Choroid plexus epithelial cell (primary cell): ENCODE results near the gene ST8SIA2.
"Not testable (repeated sequence)": the region's sequence is repeated elsewhere in the genome, so short reads cannot be mapped to it uniquely, and the experiment has no call there.

Experiments used
- DNase-seq: peaks from one replicate; pipeline ENCODE4 v3.0.0-alpha.2; 2010; ENCODE audit warnings: low read depth
- H3K4me3 ChIP-seq: 2 replicates; pipeline ENCODE4 v1.5.1; 2011; ENCODE audit warnings: low read depth, mild to moderate bottlenecking, control low read depth, low read length, moderate library complexity
- TF ChIP-seq, protein P1 (sequence below): conservative IDR thresholded peaks from 2 replicates; pipeline ENCODE4 v1.5.1; 2011; ENCODE audit warnings: low read depth, mild to moderate bottlenecking, control low read depth, inconsistent platforms, low read length, moderate library complexity

ST8SIA2 gene

DNA sequence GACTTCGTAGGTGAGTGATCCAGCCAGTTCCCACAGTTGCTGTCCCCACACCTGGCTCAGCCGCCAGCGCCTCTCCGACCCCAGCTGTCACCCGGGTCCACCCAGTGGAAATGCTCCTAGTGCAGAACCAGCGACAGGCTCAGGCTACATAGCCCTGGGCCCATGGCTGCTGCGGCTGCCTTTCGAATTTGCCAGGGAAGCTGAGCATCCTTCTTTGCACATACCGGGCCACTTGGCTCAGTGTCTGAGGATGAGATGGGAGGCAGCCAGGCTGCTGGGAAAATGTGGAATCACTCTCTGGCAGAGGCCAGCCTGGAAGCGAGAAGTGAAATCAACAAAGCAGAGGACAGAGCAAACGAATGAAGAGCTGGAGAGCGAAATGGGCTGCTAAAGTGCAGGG, 80.1 kb downstream of the ST8SIA2 start:
- no peak overlapping the region for H3K4me3 ChIP-seq
- TF ChIP-seq, protein P1, sequence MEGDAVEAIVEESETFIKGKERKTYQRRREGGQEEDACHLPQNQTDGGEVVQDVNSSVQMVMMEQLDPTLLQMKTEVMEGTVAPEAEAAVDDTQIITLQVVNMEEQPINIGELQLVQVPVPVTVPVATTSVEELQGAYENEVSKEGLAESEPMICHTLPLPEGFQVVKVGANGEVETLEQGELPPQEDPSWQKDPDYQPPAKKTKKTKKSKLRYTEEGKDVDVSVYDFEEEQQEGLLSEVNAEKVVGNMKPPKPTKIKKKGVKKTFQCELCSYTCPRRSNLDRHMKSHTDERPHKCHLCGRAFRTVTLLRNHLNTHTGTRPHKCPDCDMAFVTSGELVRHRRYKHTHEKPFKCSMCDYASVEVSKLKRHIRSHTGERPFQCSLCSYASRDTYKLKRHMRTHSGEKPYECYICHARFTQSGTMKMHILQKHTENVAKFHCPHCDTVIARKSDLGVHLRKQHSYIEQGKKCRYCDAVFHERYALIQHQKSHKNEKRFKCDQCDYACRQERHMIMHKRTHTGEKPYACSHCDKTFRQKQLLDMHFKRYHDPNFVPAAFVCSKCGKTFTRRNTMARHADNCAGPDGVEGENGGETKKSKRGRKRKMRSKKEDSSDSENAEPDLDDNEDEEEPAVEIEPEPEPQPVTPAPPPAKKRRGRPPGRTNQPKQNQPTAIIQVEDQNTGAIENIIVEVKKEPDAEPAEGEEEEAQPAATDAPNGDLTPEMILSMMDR: no peak
- no peak for DNase-seq

DNA sequence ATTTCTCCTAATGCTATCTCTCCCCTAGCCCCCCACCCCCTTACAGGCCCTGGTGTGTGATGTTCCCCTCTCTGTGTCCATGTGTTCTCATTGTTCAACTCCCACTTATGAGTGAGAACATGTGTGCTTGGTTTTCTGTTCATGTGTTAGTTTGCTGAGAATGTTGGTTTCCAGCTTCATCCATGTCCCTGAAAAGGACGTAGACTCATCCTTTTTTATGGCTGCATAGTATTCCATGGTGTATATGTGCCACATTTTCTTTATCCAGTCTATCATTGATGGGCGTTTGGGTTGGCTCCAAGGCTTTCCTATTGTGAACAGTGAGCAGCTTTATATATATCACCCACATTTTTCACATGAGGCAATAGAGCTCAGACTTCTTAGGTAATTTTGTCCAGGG, 86.0 kb downstream of the ST8SIA2 start:
- H3K4me3 ChIP-seq, DNase-seq: not testable (repeated sequence)

DNA sequence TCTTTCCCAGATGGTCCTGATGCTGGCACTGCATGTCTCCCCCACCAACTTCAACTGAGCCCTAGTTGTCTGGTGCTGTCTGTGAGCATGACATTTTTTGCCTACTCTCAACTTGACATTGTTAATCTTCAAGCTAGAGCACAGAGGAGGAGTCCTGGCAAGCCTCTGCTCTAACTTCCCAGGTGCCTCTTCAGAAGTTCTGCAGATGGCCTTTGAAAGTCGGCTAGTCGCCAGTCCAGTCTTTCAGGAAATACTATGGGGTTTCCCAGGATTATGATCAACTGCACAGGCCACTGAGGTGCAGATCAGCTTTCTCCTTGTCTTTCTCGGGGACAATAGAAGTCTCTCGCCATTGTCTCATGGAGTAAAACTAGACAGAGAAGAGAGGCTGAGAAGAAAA, 86.7 kb downstream of the ST8SIA2 start:
- H3K4me3 ChIP-seq: no peak overlapping the region
- TF ChIP-seq, protein P1: no peak
- no peak for DNase-seq

DNA sequence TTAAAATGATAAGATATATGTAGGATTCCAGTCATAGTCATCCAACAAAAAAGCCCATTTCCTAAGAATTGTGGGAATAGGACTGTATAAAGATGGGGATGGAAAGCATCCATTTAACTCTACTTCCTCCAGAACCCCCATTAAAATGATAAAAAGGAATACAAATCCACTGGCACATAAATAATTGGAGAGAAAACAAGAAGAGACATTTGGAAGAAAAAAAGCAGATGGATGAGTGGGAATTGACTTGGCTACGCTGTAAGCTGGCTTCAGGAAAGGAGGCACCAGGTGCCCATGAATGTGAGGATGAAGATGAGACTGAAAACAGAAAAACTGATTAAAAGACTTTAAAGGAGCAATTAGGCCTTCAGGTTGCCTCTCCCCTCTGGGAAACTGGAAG, 91.8 kb downstream of the ST8SIA2 start:
- TF ChIP-seq, protein P1: no peak
- DNase-seq: no peak
- H3K4me3 ChIP-seq: no peak overlapping the region

DNA sequence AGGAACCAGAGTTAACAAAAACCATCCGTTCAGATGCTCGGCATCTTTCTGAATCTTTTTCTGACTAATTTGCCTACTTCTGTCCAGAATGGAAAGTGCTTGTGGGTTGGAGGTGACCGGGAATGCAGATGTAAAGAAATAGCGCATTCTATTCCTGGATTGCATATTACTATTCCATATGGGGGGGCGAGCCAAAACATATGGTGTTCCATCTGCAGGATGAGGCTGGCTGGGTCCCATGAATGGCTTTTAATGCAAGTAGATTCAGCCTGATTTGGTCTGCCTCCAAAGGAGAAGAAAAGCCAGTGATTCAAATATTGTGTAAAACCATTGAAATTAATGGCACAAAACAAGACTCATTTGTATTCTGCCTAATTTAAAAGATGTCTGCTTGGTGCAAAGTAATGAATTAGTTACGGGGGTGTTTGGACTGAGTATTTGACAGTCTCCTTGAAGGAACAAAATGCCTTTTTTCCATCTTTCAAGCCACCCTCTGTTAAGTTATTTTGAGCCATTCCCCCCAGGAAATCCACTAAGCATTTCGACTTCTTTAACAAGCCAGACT, 99.0 kb downstream of the ST8SIA2 start:
- TF ChIP-seq, protein P1: no peak
- no peak for DNase-seq
- no peak overlapping the region for H3K4me3 ChIP-seq

DNA sequence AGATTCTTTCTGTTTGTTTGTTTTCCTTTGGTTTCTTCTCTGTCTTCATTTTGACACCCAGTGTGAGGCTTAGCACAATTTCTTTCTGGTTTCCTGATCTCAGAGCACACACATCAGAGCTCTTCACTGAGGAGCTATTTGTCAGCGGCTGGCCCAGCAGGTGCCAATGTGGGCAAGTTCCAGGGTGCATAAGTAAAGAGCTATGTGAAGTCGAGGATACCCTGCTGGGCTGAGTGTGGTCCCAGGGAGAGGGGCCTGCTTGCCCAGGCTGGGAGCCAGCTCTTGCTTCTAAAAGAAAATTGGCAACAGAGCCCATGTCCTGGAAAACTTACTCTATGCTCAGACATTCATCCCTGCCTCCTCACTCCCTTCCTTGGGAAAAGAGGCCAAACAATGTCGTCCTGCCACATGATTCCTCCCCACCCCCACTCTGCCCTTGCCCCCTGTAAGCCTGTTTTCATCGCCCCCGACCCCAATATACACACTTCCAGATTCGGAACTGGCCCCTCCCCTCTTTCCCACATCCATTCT, 101.2 kb downstream of the ST8SIA2 start:
- H3K4me3 ChIP-seq: no peak overlapping the region
- TF ChIP-seq, protein P1: no peak

DNA sequence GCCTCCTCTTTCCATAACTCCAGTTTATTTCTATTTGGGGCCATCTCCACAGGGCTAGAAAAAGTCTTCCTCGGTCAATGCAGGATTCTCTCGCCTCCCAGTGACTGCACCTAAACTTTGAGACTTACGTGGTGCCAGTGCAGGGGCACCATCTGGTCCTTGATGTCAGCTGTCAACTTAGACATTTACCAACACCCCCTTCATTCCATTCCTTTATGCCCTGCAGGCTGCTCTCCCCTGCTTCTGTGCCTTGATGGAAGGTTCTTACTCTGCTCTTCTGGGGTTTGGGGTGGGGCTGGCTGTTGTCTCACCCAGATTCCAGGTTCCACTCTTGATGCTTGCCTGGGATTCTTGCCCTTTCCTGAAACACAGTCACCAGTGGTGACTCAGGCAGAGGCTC, 101.8 kb downstream of the ST8SIA2 start:
- DNase-seq: no peak
- H3K4me3 ChIP-seq: no peak overlapping the region
- TF ChIP-seq, protein P1: no peak

More for the DNA sequence above, 101.2 kb downstream of the ST8SIA2 start:
- no peak for DNase-seq
